Measurements from ENCODE around the gene UNKL.

Gene UNKL

GRCh38 chr16:1320658-1321240 is 93.8 kb downstream of the UNKL start:
- Histone ChIP-seq H3K4me1 (no peaks in the 10 kb centered on the region), H3K27ac (no peak overlapping the region), H3K9me3 (no peaks in the 10 kb centered on the region), H3K36me3 (peaks cover 90 to 100% (median 96%) of the 10 kb centered on the region in 3 donors), H3K4me3 (no peak overlapping the region), H3K27me3 (no peaks in the 10 kb centered on the region)
- intact Hi-C loops (cut with DNase I; ENCODE audit: low total_unique reads): no loop called here
- TF ChIP-seq, protein P1, sequence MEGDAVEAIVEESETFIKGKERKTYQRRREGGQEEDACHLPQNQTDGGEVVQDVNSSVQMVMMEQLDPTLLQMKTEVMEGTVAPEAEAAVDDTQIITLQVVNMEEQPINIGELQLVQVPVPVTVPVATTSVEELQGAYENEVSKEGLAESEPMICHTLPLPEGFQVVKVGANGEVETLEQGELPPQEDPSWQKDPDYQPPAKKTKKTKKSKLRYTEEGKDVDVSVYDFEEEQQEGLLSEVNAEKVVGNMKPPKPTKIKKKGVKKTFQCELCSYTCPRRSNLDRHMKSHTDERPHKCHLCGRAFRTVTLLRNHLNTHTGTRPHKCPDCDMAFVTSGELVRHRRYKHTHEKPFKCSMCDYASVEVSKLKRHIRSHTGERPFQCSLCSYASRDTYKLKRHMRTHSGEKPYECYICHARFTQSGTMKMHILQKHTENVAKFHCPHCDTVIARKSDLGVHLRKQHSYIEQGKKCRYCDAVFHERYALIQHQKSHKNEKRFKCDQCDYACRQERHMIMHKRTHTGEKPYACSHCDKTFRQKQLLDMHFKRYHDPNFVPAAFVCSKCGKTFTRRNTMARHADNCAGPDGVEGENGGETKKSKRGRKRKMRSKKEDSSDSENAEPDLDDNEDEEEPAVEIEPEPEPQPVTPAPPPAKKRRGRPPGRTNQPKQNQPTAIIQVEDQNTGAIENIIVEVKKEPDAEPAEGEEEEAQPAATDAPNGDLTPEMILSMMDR (IDR thresholded peaks at IDR 0.05): no peak
- DNase-seq: no peak

DNA sequence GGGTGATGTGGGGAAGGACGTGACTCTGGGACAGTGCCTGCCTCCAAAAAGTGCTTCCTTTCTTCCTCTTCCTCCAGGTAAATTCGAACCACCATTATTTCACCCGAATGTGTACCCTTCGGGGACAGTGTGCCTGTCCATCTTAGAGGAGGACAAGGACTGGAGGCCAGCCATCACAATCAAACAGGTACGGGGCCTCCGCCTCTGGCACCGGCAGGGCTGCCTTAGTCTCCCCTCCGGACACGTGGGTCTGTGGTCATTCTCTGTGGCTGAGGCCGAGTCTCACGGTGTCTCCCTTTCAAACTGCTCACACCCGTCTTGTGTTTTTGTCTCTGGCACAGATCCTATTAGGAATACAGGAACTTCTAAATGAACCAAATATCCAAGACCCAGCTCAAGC is 94.4 kb downstream of the UNKL start:
- Histone ChIP-seq H3K4me3 (no peak overlapping the region), H3K9me3 (no peaks in the 10 kb centered on the region), H3K4me1 (no peaks in the 10 kb centered on the region), H3K27ac (no peak overlapping the region), H3K27me3 (no peaks in the 10 kb centered on the region), H3K36me3 (peaks cover 90 to 100% (median 99%) of the 10 kb centered on the region in 3 donors)
- no peak for DNase-seq
- TF ChIP-seq, protein P1 (IDR thresholded peaks at IDR 0.05): no peak
- intact Hi-C loops (cut with DNase I; ENCODE audit: low total_unique reads): no loop called here

DNA sequence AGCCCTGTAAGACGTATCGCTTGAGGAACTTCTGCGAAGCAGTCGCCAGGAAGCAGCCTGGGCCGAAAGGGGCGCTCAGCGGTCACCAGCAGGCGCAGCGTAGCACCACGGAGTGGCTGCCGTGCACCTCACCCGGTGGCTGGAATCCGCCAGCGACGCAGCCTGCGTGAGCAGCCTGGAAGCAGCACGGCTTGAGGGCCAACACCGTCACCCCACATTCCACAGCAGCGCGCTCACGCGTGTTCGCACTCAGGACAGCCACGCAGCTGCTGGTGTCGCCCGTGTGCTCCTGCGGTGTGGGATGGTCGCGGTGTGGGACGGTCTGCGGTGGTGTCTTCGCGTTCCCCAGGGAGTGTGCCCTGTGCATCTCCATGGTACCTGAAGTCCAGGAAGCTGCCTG is 95.5 kb downstream of the UNKL start:
- intact Hi-C loops (cut with DNase I; ENCODE audit: low total_unique reads): no loop called here
- TF ChIP-seq, protein P1 (IDR thresholded peaks at IDR 0.05): no peak

GRCh38 chr16:1318268-1318545 is 96.3 kb downstream of the UNKL start:
- intact Hi-C loops (cut with DNase I; ENCODE audit: low total_unique reads): no loop called here
- H3K27me3 ChIP-seq: no peaks in the 10 kb centered on the region
- no peaks in the 10 kb centered on the region for H3K9me3 ChIP-seq
- H3K4me3 ChIP-seq: no peak overlapping the region
- peaks cover 0 to 14% (median 5%) of the 10 kb centered on the region in 4 donors for H3K4me1 ChIP-seq
- no peak overlapping the region for H3K27ac ChIP-seq
- TF ChIP-seq, protein P1 (IDR thresholded peaks at IDR 0.05): no peak
- peaks cover 79 to 98% (median 96%) of the 10 kb centered on the region in 3 donors for H3K36me3 ChIP-seq
- no peak for DNase-seq

More for the DNA sequence above, 95.5 kb downstream of the UNKL start:
- Histone ChIP-seq H3K4me3 (no peak overlapping the region), H3K27me3 (no peaks in the 10 kb centered on the region), H3K9me3 (no peaks in the 10 kb centered on the region), H3K4me1 (peaks cover 0 to 7% (median under 1%) of the 10 kb centered on the region in 4 donors), H3K27ac (no peak overlapping the region), H3K36me3 (peaks cover 87 to 100% (median 99%) of the 10 kb centered on the region in 3 donors)
- no peak for DNase-seq

- TF ChIP-seq, protein P1 (IDR thresholded peaks at IDR 0.05): no peak
- intact Hi-C loops (cut with DNase I; ENCODE audit: low total_unique reads): no loop called here
- peaks cover 0 to 19% (median 10%) of the 10 kb centered on the region in 4 donors for H3K4me1 ChIP-seq
- no peak overlapping the region for H3K27ac ChIP-seq
- no peak overlapping the region for H3K4me3 ChIP-seq
- H3K36me3 ChIP-seq: peaks cover 76 to 93% (median 92%) of the 10 kb centered on the region in 3 donors
- DNase-seq: no peak
- H3K27me3 ChIP-seq: no peaks in the 10 kb centered on the region
- H3K9me3 ChIP-seq: no peaks in the 10 kb centered on the region
These were observed 96.8 kb downstream of the UNKL start for GRCh38 chr16:1317479-1318267.
